ENCODE measurements around the gene SEMA6A.

DNA sequence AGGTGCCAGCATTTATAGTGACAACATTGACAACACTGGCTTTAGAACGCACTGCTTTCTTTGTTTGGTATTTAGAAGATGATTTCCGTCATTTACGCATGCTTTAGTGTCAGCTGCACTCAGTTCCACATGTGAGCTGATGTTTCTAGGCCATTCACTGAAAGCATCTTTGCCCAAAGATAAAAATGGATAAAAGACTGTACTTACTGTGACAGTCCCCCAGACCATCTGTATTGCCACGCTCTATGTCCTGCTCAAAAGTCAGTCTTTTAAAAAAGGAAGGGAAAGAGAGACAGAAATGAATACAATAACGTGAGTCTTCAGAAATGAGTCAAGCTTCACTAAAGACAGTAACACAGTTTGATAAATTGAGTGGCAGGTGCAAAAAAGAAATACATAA lies 99.3 kb downstream of the SEMA6A start:
- TF ChIP-seq, protein P1, sequence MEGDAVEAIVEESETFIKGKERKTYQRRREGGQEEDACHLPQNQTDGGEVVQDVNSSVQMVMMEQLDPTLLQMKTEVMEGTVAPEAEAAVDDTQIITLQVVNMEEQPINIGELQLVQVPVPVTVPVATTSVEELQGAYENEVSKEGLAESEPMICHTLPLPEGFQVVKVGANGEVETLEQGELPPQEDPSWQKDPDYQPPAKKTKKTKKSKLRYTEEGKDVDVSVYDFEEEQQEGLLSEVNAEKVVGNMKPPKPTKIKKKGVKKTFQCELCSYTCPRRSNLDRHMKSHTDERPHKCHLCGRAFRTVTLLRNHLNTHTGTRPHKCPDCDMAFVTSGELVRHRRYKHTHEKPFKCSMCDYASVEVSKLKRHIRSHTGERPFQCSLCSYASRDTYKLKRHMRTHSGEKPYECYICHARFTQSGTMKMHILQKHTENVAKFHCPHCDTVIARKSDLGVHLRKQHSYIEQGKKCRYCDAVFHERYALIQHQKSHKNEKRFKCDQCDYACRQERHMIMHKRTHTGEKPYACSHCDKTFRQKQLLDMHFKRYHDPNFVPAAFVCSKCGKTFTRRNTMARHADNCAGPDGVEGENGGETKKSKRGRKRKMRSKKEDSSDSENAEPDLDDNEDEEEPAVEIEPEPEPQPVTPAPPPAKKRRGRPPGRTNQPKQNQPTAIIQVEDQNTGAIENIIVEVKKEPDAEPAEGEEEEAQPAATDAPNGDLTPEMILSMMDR (conservative IDR thresholded peaks at IDR 0.05; ENCODE audit: low read depth, low read length): no peak
- no peak for TF ChIP-seq EZH2 (IDR thresholded peaks at IDR 0.05; ENCODE audit: low read length, unreplicated experiment)
- no peak for TF ChIP-seq EZH2phosphoT487 (IDR thresholded peaks at IDR 0.05; ENCODE audit: borderline replicate concordance, low read length)

Data from PC-3 (cell line).